Colon (tissue), 2 donors: ENCODE results near the gene ZNF385A.

Experiments
- FAIRE-seq: peaks from 2 replicates; lab custom pipeline; 2012; peaks lifted over from hg19 to GRCh38; lab: Jason Lieb, UNC
- donor health status: control.
- donor health status: control.

ZNF385A gene

GRCh38 chr12:54373649-54374561 lies 10.6 kb downstream of the ZNF385A start:
- no peak for FAIRE-seq

- FAIRE-seq = no peak
Observed at GRCh38 chr12:54372113-54372806, 12.3 kb downstream of the ZNF385A start.

GRCh38 chr12:54371328-54372112 lies 13.0 kb downstream of the ZNF385A start:
- no peak for FAIRE-seq

GRCh38 chr12:54370171-54370730 lies 14.3 kb downstream of the ZNF385A start:
- FAIRE-seq = no peak

GRCh38 chr12:54369597-54370131 lies 14.9 kb downstream of the ZNF385A start:
- no peak for FAIRE-seq

GRCh38 chr12:54368709-54369596 lies 15.6 kb downstream of the ZNF385A start:
- FAIRE-seq = no peak

- no peak for FAIRE-seq
Observed at GRCh38 chr12:54368025-54368708, 16.4 kb downstream of the ZNF385A start.

- no peak for FAIRE-seq
Observed at GRCh38 chr12:54364413-54364812, 20.1 kb downstream of the ZNF385A start, which contains the start of gene GPR84. TSS of gene GPR84 (minus strand) at chr12:54364486. CDS start at chr12:54363851, 635 bp downstream.

GRCh38 chr12:54363618-54364017 lies 20.9 kb downstream of the ZNF385A start:
- no peak for FAIRE-seq

GRCh38 chr12:54363047-54363446 lies 21.5 kb downstream of the ZNF385A start:
- no peak for FAIRE-seq

- no peak for FAIRE-seq
Observed at GRCh38 chr12:54360717-54361456, 23.6 kb downstream of the ZNF385A start.

GRCh38 chr12:54359762-54360351 lies 24.7 kb downstream of the ZNF385A start:
- no peak for FAIRE-seq

GRCh38 chr12:54358945-54359761 lies 25.4 kb downstream of the ZNF385A start:
- no peak for FAIRE-seq

- FAIRE-seq = no peak
Observed at GRCh38 chr12:54358191-54358944, 26.2 kb downstream of the ZNF385A start.

- no peak for FAIRE-seq
Observed at GRCh38 chr12:54357506-54358190, 26.9 kb downstream of the ZNF385A start.

- no peak for FAIRE-seq
Observed at GRCh38 chr12:54356951-54357356, 27.6 kb downstream of the ZNF385A start.

GRCh38 chr12:54356228-54356627 lies 28.3 kb downstream of the ZNF385A start:
- FAIRE-seq = no peak
